Sciatic nerve (tissue), 2 donors: ENCODE measurements around the gene RTL5. TPM values are rescaled to one million over a fixed set of nuclear protein-coding genes. Genes with fewer than 3 reads are reported as not detected.

ENCODE experiments used
- ATAC-seq: fragments of 200-7000 bp; cut with Tn5 transposase; one replicate; pipeline ENCODE4 v1.9.1; 2020; ENCODE audit warnings: mild to moderate bottlenecking, moderate library complexity
- DNase-seq: peaks from one replicate; pipeline ENCODE4 v3.0.0-alpha.2; 2020; ENCODE audit warnings: low spot score
- intact Hi-C: fragments of 100-400 bp; cut with DNase I; formaldehyde crosslinking; loops from one replicate; pipeline ENCODE4 v1.14.2; 2022
- total RNA-seq: library from RNA; stranded (reverse); fragmentation: NEBNext Ultra II Directional; extraction: Animal tissue kit (Norgen Biotek cat#: 25700); gene quantifications from one replicate; pipeline ENCODE4 v1.2.1, GENCODE V29; 2021
- donor health status: DM: no; HTN: no; CAD: no.
- donor health status: DM: no; HTN: no; CAD: no.

RTL5 gene
- total RNA-seq, 1 donor from 2014 or later, result 16.2 TPM

DNA sequence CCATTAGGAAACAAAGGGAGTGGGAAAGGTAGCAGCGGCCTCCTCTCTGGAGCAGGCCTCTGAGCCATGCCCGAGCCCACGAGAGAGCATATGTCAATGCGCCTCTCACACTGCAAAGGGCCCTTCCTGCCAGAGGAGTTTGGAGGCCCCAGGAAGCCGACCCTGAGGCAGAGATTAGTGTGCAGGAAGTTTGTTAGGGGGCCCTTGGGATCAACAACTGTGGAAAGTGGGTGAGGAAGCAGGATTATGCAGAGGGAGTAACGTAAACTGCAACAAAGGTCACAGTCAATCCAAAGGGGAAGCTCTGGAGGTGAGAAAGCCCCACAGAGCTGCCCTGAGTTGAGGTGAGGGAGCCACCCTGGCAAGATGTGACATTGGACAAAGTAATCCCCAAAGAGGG, 17.4 kb downstream of the RTL5 start:
- ATAC-seq (peak; percentile 25), DNase-seq (no peak)
- intact Hi-C loops, result no loop called here

DNA sequence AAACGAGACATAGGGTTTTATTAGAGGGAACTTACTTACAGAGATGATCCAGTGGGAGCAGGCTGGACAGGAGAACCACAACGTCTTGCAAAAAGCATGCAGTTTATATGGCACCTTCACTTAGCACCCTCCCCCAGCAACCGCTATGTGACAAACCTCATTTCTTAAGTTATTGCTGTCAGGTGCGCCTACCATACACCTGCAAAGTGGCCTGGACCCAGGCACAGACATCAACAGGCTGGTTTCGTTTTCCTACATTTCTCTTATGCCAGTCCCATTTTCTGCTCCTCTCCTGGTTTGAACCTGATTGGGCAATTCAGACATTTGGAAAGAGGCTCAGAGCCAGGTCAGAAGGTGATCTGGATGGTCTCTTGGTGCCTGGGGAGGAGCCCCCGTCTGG, 18.3 kb downstream of the RTL5 start:
- intact Hi-C loops, result no loop called here
- ATAC-seq (peak; percentile 30), DNase-seq (no peak)

DNA sequence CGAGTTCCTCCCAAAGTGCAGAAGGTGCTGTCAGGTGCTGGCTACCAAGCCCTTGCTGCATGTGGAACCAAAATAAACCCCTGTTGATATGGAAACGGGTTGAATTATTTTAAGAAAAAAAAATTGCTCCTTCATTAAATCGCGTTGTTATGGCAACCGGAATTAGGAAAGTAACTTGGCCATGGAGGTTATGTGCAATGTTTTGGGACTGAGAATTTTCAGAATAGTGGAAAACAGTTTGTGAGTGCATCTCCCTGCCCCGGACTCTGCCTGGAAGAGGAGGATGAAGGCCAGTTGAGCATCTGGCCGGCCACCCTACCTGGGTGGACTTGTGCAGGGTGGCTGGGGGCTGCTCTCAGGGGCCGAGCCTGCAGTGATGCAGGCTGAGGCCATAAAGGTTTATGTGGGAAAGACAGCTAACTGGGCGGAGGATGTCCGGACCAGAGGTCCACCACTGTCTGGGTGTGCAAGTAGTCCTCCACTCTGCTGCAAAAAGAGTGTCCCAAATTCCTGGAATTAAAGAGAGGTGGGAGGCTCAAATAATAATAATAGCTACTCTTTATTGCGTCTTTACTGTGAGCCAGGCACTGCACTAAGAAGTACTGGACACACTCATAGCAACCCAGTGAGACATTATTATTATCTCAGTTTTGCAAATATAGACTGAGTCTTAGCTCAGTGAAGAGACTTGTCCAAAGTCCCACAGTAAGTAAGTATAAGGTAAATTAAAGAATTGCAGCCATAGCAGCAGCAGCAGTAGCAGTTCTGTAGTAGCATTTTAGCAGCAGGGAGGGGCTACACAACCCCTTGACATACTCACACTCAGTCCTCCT, 20.6 kb downstream of the RTL5 start:
- DNase-seq (no peak), ATAC-seq (no peak)
- intact Hi-C loops, result no loop called here

DNA sequence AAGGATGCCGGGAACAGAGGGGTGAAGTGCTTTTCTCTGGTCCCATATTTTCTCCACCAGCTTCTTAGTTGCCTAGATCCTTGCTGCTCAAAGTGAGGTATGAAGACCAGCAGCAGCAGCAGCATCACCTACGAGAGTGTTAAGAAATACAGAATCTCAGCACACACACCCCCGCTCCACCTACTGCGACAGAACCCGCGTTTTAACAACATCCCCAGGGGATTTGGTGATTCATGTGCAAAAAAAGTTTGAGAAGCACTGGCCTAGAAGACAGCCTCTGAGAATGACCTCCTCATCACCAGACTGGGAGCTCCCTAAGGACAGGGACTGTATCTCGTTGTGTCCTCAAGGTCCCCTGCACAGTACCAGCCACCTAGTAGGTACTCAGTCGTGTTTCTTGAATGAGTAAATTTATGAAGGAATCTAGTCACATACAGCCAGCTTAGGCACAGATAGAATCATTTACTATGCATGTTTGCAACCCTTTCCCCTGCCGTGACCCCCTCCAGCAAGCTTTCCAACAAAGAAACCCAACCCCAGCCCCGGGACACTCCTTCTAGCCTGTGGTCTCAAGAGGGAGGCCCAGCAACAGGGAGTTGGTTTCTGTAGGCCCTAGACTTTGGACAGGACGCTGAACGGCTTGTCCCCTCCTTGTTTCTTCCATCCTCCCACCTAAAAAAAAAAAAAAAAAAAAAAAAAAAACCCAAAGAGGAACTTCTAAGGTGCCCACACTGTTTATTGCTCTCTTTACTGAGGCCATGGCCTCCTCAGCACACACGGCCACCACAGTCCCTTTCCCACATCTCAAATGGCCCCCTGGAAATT, 21.5 kb downstream of the RTL5 start:
- no peak for ATAC-seq
- no peak for DNase-seq
- intact Hi-C loops, result no loop called here

DNA sequence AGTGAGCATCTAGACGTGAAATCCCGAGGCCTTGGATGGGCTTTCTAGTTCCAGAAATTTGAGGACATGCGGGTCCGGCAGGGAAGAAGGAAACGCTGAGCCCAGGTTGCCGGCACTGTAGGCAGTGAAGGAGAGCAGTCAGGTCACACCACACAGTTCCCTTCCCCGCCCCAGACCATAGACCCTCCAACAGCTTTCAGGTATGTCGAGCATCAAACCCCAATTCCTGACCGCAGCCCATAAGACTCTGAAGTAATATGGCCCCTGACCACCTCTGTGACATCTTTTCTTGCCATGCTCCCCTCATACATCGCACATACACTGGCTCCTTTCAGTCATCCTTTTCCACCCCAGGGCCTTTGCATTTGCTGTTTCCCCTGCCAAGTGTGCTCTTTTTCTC, 23.0 kb downstream of the RTL5 start:
- no peak for DNase-seq
- ATAC-seq, result no peak
- intact Hi-C loops, result no loop called here

DNA sequence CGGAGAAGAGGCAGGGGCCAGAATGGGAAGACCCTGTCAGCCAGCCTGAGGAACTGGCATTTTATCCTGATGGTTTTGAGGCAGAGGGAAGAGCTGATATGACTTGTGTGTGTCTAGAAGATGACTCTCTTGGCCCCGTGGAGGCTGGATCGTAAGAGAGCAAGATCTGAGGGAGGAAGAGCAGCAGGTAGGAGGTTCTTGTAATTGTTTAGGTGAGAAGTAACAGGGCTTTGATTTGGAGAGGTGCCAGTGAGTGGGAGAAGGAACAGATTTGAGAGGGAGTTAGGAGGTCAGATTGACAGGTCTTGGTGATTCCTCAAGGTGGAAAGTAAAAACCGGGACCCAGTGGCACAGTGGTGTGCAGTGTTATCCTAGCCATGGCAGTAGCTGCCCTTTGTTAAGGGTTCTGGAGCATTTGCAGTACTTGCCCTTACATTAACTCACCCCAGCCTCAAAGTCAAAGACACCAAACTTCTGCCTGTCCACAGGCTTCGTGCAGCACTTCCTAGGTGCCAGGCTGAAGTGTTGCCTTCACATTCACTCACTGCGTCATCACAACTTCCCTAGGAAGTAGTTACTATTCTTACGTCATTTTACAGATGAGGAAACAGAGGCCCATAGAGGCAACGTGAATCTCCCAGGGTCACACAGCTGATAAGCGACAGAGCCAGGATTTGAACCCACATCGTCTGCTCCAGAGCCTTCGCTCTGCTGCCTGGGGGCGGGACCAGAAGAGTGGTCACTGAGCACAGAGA, 23.7 kb downstream of the RTL5 start:
- ATAC-seq (no peak), DNase-seq (no peak)
- intact Hi-C loops, result no loop called here

DNA sequence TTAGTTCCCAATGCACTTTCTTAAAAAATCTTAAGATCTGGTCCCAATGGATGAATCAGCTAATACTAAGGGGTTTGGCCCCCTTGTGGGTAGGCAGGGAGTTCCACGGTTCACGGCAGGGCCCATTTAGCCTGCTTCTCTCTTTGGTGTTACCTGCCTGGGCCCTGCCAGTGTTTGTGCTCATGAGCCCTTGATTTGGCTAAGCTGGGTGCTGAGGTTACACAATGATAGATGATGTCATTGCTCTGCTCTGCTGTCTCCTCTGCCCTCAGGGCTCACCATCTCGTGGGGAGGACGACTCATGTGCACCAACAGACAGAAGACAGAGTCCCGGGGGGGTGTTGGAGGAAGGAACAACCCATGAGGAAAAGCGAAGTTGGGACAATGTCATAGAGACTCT, 24.4 kb downstream of the RTL5 start:
- intact Hi-C loops, result no loop called here
- peak; percentile 32 for ATAC-seq
- DNase-seq, result no peak

DNA sequence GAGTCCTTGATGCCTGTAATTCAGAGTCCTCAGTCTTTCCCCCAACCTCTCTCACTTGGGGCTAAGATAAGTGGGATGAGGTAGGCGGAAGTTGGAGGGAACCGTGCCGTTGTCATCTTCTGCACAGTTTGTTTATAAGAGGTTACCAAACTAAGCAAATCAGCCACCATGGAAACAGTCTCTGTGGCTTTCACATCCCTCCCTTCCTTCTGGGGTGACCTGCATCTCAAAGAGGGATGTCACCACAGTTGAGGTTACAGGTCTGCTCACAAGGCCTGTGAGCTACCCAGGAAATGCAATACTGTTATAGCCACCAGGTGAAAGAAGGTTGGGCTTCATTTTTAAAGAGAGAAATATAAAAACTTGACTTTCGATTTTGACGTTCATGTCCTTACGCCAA, 26.3 kb downstream of the RTL5 start:
- intact Hi-C loops, result no loop called here
- ATAC-seq, result no peak
- DNase-seq, result no peak

DNA sequence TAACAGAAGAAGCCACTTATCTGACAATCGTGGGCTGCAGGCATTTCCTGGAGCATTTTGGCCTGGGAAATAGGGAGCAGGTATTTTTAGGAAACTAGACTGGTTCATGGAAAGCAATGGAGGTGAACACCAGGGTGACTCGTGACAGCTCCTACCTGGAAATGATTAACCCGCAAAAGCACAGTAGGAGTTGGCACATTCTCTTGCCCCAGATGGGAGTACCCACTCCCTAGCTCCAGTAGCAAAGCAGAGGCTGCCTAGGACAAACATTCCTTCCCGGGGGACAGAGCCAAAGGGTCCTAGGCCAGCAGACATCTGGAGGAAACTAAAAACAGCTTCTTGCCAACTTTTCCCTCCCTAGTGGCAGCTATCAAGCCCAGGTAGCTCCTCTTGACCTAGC, 29.0 kb downstream of the RTL5 start:
- ATAC-seq (no peak), DNase-seq (no peak)
- intact Hi-C loops, result no loop called here

DNA sequence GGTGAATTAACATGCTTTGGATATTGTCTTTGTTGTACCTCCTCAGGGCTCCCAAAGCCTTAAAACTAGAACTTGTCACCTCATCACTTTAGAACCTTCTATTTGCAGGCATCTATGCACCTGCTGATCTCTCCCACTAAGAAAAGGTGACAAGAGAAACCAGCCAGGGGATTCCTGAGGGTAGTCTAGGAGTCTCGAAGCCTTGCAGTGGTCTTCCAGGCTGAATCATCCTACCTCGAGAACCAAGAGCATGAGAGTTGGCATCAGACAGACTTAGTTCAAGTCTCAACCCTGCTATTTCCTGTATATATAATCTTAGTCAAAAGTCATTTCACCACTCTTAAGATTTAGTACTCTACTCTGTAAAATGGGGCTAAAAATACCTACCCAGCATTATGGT, 29.6 kb downstream of the RTL5 start:
- DNase-seq (no peak), ATAC-seq (no peak)
- intact Hi-C loops, result no loop called here

DNA sequence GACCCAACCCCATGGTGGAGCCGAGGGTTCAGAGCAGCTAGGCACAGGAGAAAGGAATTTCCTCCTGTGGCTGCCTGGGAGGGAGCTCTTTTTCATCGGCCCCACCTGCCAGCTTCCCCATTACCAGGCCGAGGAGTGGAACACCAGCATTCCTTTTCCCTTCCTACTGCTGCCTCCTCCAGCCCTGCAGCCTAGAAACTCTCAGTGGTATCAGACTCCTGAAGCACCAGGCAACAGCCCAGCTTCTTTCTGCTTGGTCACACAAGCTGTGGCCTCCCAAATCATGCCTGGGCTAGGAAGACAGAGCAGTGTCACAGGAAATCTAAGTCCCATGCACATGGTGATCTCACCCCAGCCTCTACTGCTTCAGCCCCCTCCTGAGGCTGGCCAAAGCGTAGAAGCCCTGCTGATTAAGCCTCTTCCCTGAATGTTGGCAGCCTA, 30.1 kb downstream of the RTL5 start:
- intact Hi-C loops, result no loop called here
- peak; percentile 23 for ATAC-seq
- DNase-seq, result no peak

DNA sequence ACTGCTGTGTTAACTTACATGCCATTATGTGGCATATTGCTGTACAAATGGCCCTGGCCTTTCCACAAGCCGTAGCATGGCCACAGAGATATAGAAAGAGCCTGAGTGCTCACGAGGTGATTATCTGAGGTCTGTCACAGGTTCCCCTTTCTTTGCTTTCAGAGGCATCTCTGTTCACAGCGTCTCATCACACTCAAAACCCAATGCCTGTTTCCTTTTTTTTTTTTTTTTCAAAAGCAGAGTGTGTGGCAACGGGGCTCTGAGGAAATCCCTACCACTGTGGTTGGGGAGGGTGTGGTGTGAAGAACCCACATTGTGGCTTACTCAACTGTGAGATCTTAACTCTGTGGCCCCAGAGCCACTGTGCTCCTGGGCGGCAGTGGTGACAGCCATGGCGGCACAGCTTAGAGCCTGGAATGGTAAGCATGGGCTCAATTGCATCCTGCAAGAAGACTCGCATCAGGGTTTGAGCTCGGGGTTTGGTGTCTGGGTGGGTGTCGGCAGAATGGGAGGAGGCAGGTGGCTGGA, 30.8 kb downstream of the RTL5 start:
- ATAC-seq, result peak; percentile 72
- intact Hi-C loops, result no loop called here
- DNase-seq, result no peak

DNA sequence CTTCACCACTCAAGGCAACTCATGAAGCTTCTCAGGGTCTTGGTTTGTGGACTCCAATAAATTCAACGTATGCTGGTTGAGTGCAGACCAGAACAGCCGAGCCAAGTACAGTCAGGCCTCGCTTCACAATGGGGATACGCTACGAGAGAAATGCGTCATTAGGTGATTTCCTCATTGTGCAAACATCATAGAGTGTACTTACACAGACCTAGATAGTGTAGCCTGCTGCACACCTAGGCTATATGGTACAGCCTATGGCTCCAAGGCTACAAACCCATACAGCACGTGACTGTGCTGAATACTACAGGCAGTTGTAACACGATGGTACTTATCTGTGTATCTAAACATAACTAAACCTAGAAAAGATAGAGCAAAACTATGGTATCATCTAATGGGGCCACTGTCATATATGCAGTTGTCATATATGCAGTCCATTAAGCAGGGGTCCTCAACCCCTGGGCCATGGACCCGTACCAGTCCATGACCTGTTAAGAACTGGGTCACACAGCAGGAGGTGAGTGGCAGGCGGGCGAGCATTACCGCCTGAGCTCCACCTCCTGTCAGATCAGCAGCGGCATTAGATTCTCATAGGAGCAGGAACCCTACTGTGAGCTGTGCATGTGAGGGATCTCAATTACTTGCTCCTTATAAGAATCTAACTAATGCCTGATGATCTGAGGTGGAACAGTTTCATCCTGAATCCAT, 31.5 kb downstream of the RTL5 start:
- no peak for ATAC-seq
- intact Hi-C loops, result no loop called here
- DNase-seq, result no peak

DNA sequence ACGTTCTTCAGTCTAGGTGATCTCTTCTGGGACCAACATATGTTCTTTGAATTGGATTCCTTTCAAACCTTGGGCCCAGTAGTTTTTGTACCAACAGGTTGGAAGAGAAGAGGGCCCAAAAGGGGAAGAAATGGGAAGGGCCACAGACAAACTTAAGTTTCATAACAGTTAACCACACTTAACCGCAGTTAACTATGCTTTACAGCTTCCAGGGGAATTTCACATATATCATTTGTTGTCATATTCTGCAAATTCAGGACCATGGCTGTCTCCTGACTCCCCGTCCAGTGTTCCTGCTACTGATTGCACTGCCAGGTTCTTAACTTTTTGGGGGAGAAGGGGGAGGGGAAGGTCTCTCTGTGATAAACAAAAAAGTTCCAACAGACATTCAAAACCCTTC, 34.6 kb downstream of the RTL5 start:
- DNase-seq, result no peak
- intact Hi-C loops, result no loop called here
- ATAC-seq, result no peak

DNA sequence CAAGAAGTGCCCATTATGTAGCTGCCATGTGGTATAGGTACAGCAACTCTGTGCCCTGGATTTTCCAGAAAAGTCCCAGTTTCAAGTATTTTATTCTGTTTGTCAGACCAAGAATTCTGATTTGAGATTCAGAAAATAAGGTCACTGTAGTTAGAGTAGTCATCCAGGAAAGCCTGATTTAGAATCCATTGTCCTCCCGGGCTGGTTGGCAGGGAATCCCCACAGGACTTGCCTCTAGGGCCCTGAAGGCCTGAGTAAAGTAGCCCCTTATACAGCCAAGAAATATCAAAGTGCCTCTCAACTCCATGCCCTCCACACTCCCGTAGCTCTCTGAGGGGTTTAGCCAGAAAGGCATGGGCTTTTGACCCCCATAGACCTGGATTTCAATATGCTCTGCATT, 36.3 kb downstream of the RTL5 start:
- intact Hi-C loops, result no loop called here
- DNase-seq, result no peak
- ATAC-seq, result no peak

DNA sequence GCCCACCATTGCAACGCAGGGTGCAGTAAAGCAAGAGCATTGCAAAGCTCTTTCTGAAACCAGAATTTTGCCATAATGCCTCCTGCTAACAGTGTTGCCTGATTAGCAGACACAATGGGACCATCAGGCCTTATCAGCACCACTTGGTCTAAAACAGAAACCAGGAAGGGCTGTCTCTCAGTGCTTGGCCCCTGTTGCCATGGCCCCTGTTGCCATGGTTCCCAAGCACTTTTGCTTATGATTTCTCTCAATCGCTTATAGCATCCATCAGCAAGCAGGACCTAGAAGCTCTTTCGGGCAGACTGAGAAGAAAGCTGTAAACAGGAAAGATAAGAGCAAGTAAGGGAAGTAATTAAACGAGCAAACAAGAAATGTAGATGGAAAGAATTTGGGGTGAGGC, 36.8 kb downstream of the RTL5 start:
- intact Hi-C loops, result no loop called here
- no peak for ATAC-seq

DNA sequence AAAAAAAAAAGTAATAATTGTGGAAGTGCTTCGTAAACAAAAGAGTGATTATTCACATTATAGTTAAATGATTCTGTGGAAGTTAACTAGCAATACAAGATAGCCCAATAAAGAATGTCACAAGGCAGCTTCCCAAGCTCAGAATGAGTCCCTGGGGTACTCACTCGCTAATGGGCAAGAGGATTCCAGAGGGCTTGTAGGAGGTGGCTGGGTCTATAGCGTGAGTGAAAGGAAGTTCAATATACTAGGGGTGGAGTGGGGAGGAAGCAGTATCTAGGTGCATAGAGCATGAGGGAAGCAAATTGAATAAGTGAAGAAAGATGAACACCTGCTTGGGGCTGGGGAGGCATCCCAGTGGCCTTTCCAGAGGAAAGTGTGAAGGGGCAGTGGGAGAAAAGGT, 42.5 kb downstream of the RTL5 start:
- ATAC-seq (no peak), DNase-seq (no peak)
- intact Hi-C loops, result no loop called here

More for the DNA sequence above, 36.8 kb downstream of the RTL5 start:
- no peak for DNase-seq

DNA sequence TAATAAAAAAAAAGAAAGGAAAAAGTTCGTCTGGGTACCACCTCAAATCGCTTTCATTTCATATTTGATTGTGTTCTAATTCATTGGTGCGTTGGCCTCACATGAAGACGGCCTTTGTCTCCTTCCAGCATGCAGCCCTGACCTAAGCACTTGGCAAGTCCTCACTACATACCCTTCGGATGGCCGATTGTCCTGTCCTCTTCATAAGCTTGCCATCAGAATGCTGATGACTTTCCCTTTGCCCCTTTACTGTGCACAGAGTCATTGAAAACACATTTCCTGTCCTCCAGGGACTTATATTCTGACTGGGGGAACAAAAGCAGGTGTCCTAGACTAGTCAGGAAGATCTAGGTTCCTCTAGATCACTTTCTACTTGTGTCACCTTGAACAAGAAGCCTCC, 43.0 kb downstream of the RTL5 start:
- DNase-seq (no peak), ATAC-seq (no peak)
- intact Hi-C loops, result no loop called here

DNA sequence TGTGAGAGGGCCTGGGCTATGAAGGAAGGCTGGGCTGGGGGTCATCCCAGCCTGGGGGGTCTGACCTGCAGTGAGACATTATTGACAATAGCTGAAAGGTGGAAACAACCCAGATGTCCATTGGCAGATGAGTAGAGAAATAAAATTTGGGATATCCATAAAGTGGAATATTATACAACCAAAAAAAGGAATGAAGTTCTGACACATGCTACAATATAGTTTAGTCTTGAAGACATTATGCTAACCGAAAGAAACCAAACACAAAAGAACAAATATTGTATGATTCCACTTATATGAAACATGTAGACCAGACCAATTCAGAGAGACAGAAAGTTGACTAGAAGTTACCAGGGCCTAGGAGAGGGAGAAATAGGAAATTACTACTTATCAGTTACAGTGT, 44.7 kb downstream of the RTL5 start:
- intact Hi-C loops, result no loop called here
- no peak for DNase-seq
- ATAC-seq, result no peak
